ENCODE data around the gene KCNJ15.

DNA sequence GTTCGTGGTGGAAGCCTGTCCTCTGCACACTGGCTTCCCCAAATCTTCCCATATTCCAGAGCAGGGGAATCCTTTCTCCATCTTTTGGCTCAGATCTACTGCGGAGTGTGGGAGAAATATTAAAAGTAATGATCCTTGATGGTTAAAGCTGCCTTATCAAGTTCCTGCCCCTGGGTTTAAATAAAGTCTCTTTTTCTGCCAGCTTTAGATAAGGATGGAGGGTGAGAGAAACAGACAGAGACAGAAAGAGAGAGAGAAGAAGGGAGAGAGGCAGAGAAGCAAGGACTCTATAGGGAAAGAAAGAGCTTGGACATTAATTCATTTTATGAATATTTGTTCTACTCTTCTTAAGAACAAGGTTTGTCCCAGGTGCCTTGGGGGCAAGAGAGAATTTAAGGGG is 98.0 kb downstream of the KCNJ15 start:
- TF ChIP-seq POLR2AphosphoS5 (IDR thresholded peaks at IDR 0.05; ENCODE audit: low read depth) (no peak), CREB1 (CRISPR knock-in tag; IDR thresholded peaks at IDR 0.05; ENCODE audit: low read depth) (no peak), EZH2 (IDR thresholded peaks at IDR 0.05; ENCODE audit: low read depth, unreplicated experiment) (no peak), ZNF114 (CRISPR knock-in tag; IDR thresholded peaks at IDR 0.05) (no peak), JUNB (IDR thresholded peaks at IDR 0.05; ENCODE audit: unreplicated experiment) (no peak)
- TF ChIP-seq, protein P1, sequence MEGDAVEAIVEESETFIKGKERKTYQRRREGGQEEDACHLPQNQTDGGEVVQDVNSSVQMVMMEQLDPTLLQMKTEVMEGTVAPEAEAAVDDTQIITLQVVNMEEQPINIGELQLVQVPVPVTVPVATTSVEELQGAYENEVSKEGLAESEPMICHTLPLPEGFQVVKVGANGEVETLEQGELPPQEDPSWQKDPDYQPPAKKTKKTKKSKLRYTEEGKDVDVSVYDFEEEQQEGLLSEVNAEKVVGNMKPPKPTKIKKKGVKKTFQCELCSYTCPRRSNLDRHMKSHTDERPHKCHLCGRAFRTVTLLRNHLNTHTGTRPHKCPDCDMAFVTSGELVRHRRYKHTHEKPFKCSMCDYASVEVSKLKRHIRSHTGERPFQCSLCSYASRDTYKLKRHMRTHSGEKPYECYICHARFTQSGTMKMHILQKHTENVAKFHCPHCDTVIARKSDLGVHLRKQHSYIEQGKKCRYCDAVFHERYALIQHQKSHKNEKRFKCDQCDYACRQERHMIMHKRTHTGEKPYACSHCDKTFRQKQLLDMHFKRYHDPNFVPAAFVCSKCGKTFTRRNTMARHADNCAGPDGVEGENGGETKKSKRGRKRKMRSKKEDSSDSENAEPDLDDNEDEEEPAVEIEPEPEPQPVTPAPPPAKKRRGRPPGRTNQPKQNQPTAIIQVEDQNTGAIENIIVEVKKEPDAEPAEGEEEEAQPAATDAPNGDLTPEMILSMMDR (conservative IDR thresholded peaks at IDR 0.05; ENCODE audit: low read depth in 2 of 2), result no peak
- TF ChIP-seq, protein P2, sequence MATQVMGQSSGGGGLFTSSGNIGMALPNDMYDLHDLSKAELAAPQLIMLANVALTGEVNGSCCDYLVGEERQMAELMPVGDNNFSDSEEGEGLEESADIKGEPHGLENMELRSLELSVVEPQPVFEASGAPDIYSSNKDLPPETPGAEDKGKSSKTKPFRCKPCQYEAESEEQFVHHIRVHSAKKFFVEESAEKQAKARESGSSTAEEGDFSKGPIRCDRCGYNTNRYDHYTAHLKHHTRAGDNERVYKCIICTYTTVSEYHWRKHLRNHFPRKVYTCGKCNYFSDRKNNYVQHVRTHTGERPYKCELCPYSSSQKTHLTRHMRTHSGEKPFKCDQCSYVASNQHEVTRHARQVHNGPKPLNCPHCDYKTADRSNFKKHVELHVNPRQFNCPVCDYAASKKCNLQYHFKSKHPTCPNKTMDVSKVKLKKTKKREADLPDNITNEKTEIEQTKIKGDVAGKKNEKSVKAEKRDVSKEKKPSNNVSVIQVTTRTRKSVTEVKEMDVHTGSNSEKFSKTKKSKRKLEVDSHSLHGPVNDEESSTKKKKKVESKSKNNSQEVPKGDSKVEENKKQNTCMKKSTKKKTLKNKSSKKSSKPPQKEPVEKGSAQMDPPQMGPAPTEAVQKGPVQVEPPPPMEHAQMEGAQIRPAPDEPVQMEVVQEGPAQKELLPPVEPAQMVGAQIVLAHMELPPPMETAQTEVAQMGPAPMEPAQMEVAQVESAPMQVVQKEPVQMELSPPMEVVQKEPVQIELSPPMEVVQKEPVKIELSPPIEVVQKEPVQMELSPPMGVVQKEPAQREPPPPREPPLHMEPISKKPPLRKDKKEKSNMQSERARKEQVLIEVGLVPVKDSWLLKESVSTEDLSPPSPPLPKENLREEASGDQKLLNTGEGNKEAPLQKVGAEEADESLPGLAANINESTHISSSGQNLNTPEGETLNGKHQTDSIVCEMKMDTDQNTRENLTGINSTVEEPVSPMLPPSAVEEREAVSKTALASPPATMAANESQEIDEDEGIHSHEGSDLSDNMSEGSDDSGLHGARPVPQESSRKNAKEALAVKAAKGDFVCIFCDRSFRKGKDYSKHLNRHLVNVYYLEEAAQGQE (IDR thresholded peaks at IDR 0.05; ENCODE audit: unreplicated experiment), result no peak
- TF ChIP-seq, protein P3, sequence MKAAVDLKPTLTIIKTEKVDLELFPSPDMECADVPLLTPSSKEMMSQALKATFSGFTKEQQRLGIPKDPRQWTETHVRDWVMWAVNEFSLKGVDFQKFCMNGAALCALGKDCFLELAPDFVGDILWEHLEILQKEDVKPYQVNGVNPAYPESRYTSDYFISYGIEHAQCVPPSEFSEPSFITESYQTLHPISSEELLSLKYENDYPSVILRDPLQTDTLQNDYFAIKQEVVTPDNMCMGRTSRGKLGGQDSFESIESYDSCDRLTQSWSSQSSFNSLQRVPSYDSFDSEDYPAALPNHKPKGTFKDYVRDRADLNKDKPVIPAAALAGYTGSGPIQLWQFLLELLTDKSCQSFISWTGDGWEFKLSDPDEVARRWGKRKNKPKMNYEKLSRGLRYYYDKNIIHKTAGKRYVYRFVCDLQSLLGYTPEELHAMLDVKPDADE (IDR thresholded peaks at IDR 0.05), result no peak

Data from GM23338 (cell line).